Fibroblast of pulmonary artery (primary cell): Measurements from ENCODE around the gene ZNF470.

ENCODE experiments used
- DNase-seq: peaks from one replicate; pipeline ENCODE4 v3.0.0-alpha.2; 2010; ENCODE audit warnings: low read depth
- H3K4me3 ChIP-seq: replicated peaks from 2 replicates; pipeline ENCODE4 v1.5.1; 2011; ENCODE audit warnings: low read depth, mild to moderate bottlenecking, control low read depth, low read length, moderate library complexity
- TF ChIP-seq, protein P1 (sequence below): IDR thresholded peaks from 2 replicates; pipeline ENCODE4 v1.5.1; 2011; ENCODE audit warnings: mild to moderate bottlenecking, control low read depth, low read length, inconsistent platforms; ENCODE audit errors: missing control alignments

The ZNF470 gene

DNA sequence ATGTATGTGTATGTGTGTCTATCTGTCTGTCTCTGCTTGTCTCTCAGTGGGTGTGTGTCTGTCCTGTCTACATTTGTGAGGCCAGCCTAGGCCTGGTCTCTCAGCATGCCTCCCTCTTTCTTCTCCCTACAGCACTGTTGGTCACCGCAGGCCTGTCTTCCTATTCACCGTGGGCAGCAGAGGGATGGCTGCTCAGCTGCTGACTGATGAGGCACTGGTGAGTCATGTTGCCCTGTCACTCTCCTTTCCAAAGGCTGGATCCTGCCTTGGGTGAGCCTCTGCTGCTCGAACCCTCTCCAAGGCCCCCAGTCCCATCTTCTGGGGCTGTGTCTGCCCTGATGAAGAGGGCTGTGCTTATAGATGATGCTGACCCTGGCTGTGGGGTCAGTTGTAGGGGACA is 34.1 kb downstream of the ZNF470 start:
- H3K4me3 ChIP-seq: no peak overlapping the region
- TF ChIP-seq, protein P1, sequence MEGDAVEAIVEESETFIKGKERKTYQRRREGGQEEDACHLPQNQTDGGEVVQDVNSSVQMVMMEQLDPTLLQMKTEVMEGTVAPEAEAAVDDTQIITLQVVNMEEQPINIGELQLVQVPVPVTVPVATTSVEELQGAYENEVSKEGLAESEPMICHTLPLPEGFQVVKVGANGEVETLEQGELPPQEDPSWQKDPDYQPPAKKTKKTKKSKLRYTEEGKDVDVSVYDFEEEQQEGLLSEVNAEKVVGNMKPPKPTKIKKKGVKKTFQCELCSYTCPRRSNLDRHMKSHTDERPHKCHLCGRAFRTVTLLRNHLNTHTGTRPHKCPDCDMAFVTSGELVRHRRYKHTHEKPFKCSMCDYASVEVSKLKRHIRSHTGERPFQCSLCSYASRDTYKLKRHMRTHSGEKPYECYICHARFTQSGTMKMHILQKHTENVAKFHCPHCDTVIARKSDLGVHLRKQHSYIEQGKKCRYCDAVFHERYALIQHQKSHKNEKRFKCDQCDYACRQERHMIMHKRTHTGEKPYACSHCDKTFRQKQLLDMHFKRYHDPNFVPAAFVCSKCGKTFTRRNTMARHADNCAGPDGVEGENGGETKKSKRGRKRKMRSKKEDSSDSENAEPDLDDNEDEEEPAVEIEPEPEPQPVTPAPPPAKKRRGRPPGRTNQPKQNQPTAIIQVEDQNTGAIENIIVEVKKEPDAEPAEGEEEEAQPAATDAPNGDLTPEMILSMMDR: no peak
- DNase-seq: no peak

- TF ChIP-seq, protein P1: no peak
- no peak for DNase-seq
- no peak overlapping the region for H3K4me3 ChIP-seq
Measured at GRCh38 chr19:56603829-56604228, 36.6 kb downstream of the ZNF470 start.

DNA sequence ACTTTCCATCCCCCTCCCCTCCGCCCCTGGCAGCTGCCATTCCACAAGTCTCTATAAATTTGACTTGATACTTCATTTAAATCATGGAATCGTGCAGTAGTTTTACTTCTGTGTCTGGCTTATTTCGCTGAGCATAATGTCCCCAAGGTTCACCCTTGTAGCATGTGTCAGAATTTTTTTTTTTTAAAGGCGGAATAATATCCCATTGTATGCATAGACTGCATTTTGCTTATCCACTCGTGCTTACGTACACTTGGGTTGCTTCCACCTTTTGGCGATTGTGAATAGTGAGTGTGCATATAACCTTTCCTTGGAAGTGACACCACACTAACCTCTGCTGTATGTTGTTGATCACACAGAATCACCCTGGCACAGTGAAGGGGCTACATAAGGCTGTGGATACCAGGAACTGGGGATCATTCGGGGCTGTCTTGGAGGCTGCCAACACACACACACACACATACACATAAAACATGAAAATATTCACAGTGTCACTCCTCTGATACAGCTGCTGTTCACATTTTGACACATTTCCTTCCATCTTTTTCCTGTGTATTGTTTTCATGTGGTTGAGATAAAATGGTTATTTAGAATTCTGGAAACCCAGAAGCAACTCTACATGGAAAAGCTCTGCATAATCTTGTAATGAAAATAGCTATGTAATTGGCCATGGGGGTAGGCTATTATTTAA is 41.2 kb downstream of the ZNF470 start:
- DNase-seq: no peak
- TF ChIP-seq, protein P1: no peak
- no peak overlapping the region for H3K4me3 ChIP-seq

DNA sequence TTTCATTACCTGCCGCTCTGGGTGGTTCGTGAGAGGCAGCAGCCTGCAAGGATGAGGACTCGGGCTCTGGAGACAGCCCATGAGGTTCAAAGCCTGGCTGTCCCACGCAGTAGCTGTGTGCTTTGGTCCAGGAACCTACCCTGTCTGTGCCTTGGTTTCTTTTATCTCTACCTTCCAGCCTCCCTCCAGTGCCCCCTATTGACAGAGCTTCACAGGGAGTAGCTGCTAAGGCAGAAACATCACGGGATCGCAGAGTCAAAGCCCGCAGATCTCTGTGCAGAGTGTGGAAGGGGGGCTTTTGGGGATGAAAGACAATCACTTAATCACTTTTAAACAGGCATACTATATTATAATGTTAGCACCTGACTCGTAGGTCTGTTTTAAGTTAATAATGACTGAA is 44.0 kb downstream of the ZNF470 start:
- TF ChIP-seq, protein P1: no peak
- DNase-seq: no peak
- no peak overlapping the region for H3K4me3 ChIP-seq

DNA sequence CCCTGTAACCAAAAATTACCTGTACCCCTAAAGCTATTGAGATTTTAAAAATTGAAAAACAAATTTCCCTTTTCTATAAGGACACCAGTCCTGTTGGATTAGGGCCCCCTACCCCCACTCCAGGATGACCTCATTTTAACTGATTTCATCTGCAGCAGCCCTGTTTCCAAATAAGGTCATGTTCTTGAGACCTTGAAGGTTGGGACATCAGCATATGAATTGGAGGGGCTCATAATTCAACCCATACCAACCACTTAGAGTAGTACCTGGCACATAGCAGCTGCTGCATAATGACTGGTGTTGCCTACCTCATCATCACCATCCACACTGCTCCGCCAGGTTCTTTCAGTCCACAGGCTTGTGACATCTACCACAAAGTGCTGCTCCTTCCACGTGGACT is 45.5 kb downstream of the ZNF470 start:
- TF ChIP-seq, protein P1: no peak
- H3K4me3 ChIP-seq: no peak overlapping the region
- no peak for DNase-seq

DNA sequence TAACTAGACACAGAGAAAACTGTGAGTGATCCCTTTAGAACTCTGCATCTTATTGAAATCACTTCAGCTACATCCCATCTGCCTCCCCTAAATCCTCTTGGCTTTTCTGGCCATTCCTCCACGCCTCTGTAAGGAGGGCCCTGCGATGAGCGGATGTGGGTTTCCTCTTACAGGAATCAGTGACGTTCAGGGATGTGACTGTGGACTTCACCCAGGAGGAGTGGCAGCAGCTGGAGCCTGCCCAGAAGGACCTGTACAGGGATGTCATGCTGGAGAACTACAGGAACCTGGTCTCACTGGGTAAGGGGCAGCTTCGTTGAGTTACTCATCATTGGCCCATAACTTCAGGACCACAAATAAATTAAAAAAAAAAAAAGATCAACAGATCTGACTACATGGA is 46.4 kb downstream of the ZNF470 start:
- TF ChIP-seq, protein P1: no peak
- no peak for DNase-seq
- no peak overlapping the region for H3K4me3 ChIP-seq

GRCh38 chr19:56617531-56617930 is 50.3 kb downstream of the ZNF470 start:
- no peak for DNase-seq
- H3K4me3 ChIP-seq: no peak overlapping the region
- TF ChIP-seq, protein P1: no peak
